Measurements from ENCODE around the gene CADM2.

CADM2 gene

GRCh38 chr3:84985795-84986194 is 27.0 kb downstream of the CADM2 start:
- DNase-seq = no peak

- DNase-seq = no peak
Observed at GRCh38 chr3:84987706-84988504, 29.1 kb downstream of the CADM2 start.

GRCh38 chr3:84989102-84989501 is 30.3 kb downstream of the CADM2 start:
- DNase-seq = no peak

- no peak for DNase-seq
Observed at GRCh38 chr3:84991422-84991900, 32.7 kb downstream of the CADM2 start.

GRCh38 chr3:84993956-84994355 is 35.2 kb downstream of the CADM2 start:
- DNase-seq = no peak

GRCh38 chr3:84998545-84998944 is 39.8 kb downstream of the CADM2 start:
- no peak for DNase-seq

- DNase-seq = no peak
Observed at GRCh38 chr3:85003479-85003878, 44.7 kb downstream of the CADM2 start.

GRCh38 chr3:85004147-85004546 is 45.4 kb downstream of the CADM2 start:
- no peak for DNase-seq

- no peak for DNase-seq
Observed at GRCh38 chr3:85005946-85006345, 47.2 kb downstream of the CADM2 start.

- no peak for DNase-seq
Observed at GRCh38 chr3:85007195-85008094, 48.7 kb downstream of the CADM2 start.

GRCh38 chr3:85020828-85021227 is 62.0 kb downstream of the CADM2 start:
- no peak for DNase-seq

GRCh38 chr3:85030052-85030451 is 71.3 kb downstream of the CADM2 start:
- no peak for DNase-seq

- no peak for DNase-seq
Observed at GRCh38 chr3:85037203-85037602, 78.4 kb downstream of the CADM2 start.

GRCh38 chr3:85041001-85041400 is 82.2 kb downstream of the CADM2 start:
- DNase-seq = no peak

GRCh38 chr3:85041562-85042055 is 82.8 kb downstream of the CADM2 start:
- no peak for DNase-seq

GRCh38 chr3:85050821-85051220 is 92.0 kb downstream of the CADM2 start:
- no peak for DNase-seq

- DNase-seq = no peak
Observed at GRCh38 chr3:85051786-85052185, 93.0 kb downstream of the CADM2 start.

- no peak for DNase-seq
Observed at GRCh38 chr3:85053626-85054025, 94.8 kb downstream of the CADM2 start.

GRCh38 chr3:85054579-85054978 is 95.8 kb downstream of the CADM2 start:
- DNase-seq = no peak

- DNase-seq = no peak
Observed at GRCh38 chr3:85068911-85069310, 110.1 kb downstream of the CADM2 start.

GRCh38 chr3:85074003-85074402 is 115.2 kb downstream of the CADM2 start:
- no peak for DNase-seq

GRCh38 chr3:85075663-85076062 is 116.9 kb downstream of the CADM2 start:
- DNase-seq = no peak

- no peak for DNase-seq
Observed at GRCh38 chr3:85077018-85077417, 118.2 kb downstream of the CADM2 start.
